ENCODE data around the gene CCDC146. TPM values are rescaled to one million over a fixed set of nuclear protein-coding genes. Genes with fewer than 3 reads are reported as not detected.
"Not testable (repeated sequence)": the region's sequence is repeated elsewhere in the genome, so short reads cannot be mapped to it uniquely, and the experiment has no call there.

The CCDC146 gene
- total and polyA plus RNA-seq, 2 of the 13 experiments (the other 11 are each of a cell fraction or from before 2014, with no cell fraction given) = 2.4 to 4.1 TPM

GRCh38 chr7:77157446-77157845, 35.0 kb downstream of the CCDC146 start (continued):
- TF ChIP-seq ZBTB40 (IDR thresholded peaks at IDR 0.05) (no peak), ZBTB40 (CRISPR knock-in tag; IDR thresholded peaks at IDR 0.05) (no peak), FOXK2 (IDR thresholded peaks at IDR 0.05) (no peak), ZNF800 (CRISPR knock-in tag; IDR thresholded peaks at IDR 0.05) (no peak), ZNF3 (CRISPR knock-in tag; IDR thresholded peaks at IDR 0.05) (no peak), KLF12 (CRISPR knock-in tag; IDR thresholded peaks at IDR 0.05; ENCODE audit: borderline replicate concordance) (no peak), ZNF160 (CRISPR knock-in tag; IDR thresholded peaks at IDR 0.05) (no peak)

- H3K9me3 ChIP-seq (ENCODE audit: low read length); H3K36me3 ChIP-seq (replicated peaks in 1 of 2; ENCODE audit: control insufficient read depth in 1 of 2, insufficient read depth in 2 of 2, low read length in 2 of 2); H3K27me3 ChIP-seq (ENCODE audit: control insufficient read depth in 1 of 2, insufficient read depth in 2 of 2, low read length in 2 of 2); H3K4me3 ChIP-seq (replicated peaks in 1 of 3; ENCODE audit: insufficient read depth in 1 of 3, low read depth in 2 of 3, low read length in 3 of 3); CTCF ChIA-PET (ENCODE audit: low intra/inter-chr PET ratio, low total read pairs); H4K20me1 ChIP-seq (ENCODE audit: insufficient read depth, low read length); H3K9ac ChIP-seq (ENCODE audit: insufficient read depth, low read depth, low read length); H3K4me2 ChIP-seq (ENCODE audit: low read depth, low read length); in situ Hi-C loops (cut with HindIII; ENCODE audit: extremely low pct_ligation_motif_present, low pct_unique_long_range_greater_than_20kb); FAIRE-seq; H3K4me1 ChIP-seq (ENCODE audit: insufficient read depth, low read length); H2AFZ ChIP-seq (ENCODE audit: low read length); H3K27ac ChIP-seq (ENCODE audit: extremely low read length, insufficient read depth, low read length); DNase-seq (ENCODE audit: low spot score); BruUV-seq (replicated peaks); H3K79me2 ChIP-seq (ENCODE audit: insufficient read depth, low read length); POLR2A ChIA-PET; ATAC-seq; intact Hi-C loops (cut with micrococcal nuclease; ENCODE audit: unreplicated experiment): not testable (repeated sequence)
- WGBS (ENCODE audit: low lambda C conversion rate) = 88% methylated on average over 4 of the region's 4 CpGs
Observed at GRCh38 chr7:77171073-77171472, 48.7 kb downstream of the CCDC146 start.
